GM21576 (cell line): Measurements from ENCODE around the gene PLEKHA6.

Source experiments
- ATAC-seq: cut with Tn5 transposase; IDR thresholded peaks from one replicate; pipeline ENCODE4 v1.9.1; 2021; ENCODE audit warnings: mild to moderate bottlenecking, moderate library complexity; ENCODE audit not compliant: unreplicated experiment

Gene PLEKHA6

GRCh38 chr1:204359474-204360255 lies at the start of gene PLEKHA6:
TSS of gene PLEKHA6 (minus strand) at chr1:204359929. CDS start at chr1:204273727, 86,202 bp downstream.
- ATAC-seq = no peak

GRCh38 chr1:204409123-204409522 lies 49.4 kb upstream of the PLEKHA6 start:
- no peak for ATAC-seq

GRCh38 chr1:204408602-204409001 lies 48.9 kb upstream of the PLEKHA6 start:
- ATAC-seq = no peak

GRCh38 chr1:204408074-204408507 lies 48.4 kb upstream of the PLEKHA6 start:
- ATAC-seq = no peak

GRCh38 chr1:204407295-204407971 lies 47.7 kb upstream of the PLEKHA6 start:
- ATAC-seq = no peak

- no peak for ATAC-seq
Observed at GRCh38 chr1:204406621-204407020, 46.9 kb upstream of the PLEKHA6 start.

- no peak for ATAC-seq
Observed at GRCh38 chr1:204405988-204406387, 46.3 kb upstream of the PLEKHA6 start.

- no peak for ATAC-seq
Observed at GRCh38 chr1:204404629-204405028, 44.9 kb upstream of the PLEKHA6 start.

- no peak for ATAC-seq
Observed at GRCh38 chr1:204402391-204402790, 42.7 kb upstream of the PLEKHA6 start.

- no peak for ATAC-seq
Observed at GRCh38 chr1:204401730-204402129, 42.0 kb upstream of the PLEKHA6 start.

- no peak for ATAC-seq
Observed at GRCh38 chr1:204400882-204401510, 41.3 kb upstream of the PLEKHA6 start.

- ATAC-seq = peak; percentile 79
Observed at GRCh38 chr1:204398197-204399125, 38.7 kb upstream of the PLEKHA6 start.

GRCh38 chr1:204396015-204396583 lies 36.4 kb upstream of the PLEKHA6 start:
- ATAC-seq = no peak

- ATAC-seq = no peak
Observed at GRCh38 chr1:204391629-204392028, 31.9 kb upstream of the PLEKHA6 start.

- no peak for ATAC-seq
Observed at GRCh38 chr1:204390751-204391466, 31.2 kb upstream of the PLEKHA6 start.

GRCh38 chr1:204385727-204386126 lies 26.0 kb upstream of the PLEKHA6 start:
- ATAC-seq = no peak

GRCh38 chr1:204384636-204385352 lies 25.1 kb upstream of the PLEKHA6 start:
- ATAC-seq = no peak

- ATAC-seq = no peak
Observed at GRCh38 chr1:204383163-204383904, 23.6 kb upstream of the PLEKHA6 start.
